NCI-H510A (cell line): ENCODE results near the gene OAF.

ENCODE experiments used
- DNase-seq: peaks from one replicate; lab custom pipeline; 2025; lab: John Stamatoyannopoulos, UW

Gene OAF

GRCh38 chr11:120224361-120224760 is 13.5 kb downstream of the OAF start:
- DNase-seq = no peak

- no peak for DNase-seq
These were observed 14.4 kb downstream of the OAF start for GRCh38 chr11:120224972-120225909.

GRCh38 chr11:120226242-120226641 is 15.4 kb downstream of the OAF start:
- no peak for DNase-seq

- DNase-seq = no peak
These were observed 15.9 kb downstream of the OAF start for GRCh38 chr11:120226714-120227113.

GRCh38 chr11:120227228-120227852 is 16.5 kb downstream of the OAF start:
- no peak for DNase-seq

- DNase-seq = no peak
These were observed 18.1 kb downstream of the OAF start for GRCh38 chr11:120228794-120229384.

- DNase-seq = no peak
These were observed 18.9 kb downstream of the OAF start for GRCh38 chr11:120229451-120230424.

GRCh38 chr11:120230433-120231071 is 19.7 kb downstream of the OAF start:
- DNase-seq = no peak

GRCh38 chr11:120231963-120232362 is 21.1 kb downstream of the OAF start:
- no peak for DNase-seq

GRCh38 chr11:120233207-120233803 is 22.5 kb downstream of the OAF start:
- DNase-seq = no peak

- peak; percentile 3 for DNase-seq
These were observed 24.3 kb downstream of the OAF start for GRCh38 chr11:120235024-120235628.

GRCh38 chr11:120236169-120237107 is 25.6 kb downstream of the OAF start:
- DNase-seq = no peak

GRCh38 chr11:120238968-120239620 is 28.3 kb downstream of the OAF start:
- no peak for DNase-seq

GRCh38 chr11:120239713-120240640 is 29.1 kb downstream of the OAF start, which contains the start of gene POU2F3:
TSS of gene POU2F3 (plus strand) at chr11:120240140. CDS start at chr11:120240344, 204 bp downstream.
- no peak for DNase-seq

- DNase-seq = no peak
These were observed 30.0 kb downstream of the OAF start for GRCh38 chr11:120240866-120241265.

- DNase-seq = no peak
These were observed 30.4 kb downstream of the OAF start for GRCh38 chr11:120241277-120241676.

- DNase-seq = no peak
These were observed 32.4 kb downstream of the OAF start for GRCh38 chr11:120243221-120243620.
